ENCODE results near the gene PPFIA2. TPM values are rescaled to one million over a fixed set of nuclear protein-coding genes. Genes with fewer than 3 reads are reported as not detected.

Gene PPFIA2
- total RNA-seq, 1 donor from 2014 or later = not detected

DNA sequence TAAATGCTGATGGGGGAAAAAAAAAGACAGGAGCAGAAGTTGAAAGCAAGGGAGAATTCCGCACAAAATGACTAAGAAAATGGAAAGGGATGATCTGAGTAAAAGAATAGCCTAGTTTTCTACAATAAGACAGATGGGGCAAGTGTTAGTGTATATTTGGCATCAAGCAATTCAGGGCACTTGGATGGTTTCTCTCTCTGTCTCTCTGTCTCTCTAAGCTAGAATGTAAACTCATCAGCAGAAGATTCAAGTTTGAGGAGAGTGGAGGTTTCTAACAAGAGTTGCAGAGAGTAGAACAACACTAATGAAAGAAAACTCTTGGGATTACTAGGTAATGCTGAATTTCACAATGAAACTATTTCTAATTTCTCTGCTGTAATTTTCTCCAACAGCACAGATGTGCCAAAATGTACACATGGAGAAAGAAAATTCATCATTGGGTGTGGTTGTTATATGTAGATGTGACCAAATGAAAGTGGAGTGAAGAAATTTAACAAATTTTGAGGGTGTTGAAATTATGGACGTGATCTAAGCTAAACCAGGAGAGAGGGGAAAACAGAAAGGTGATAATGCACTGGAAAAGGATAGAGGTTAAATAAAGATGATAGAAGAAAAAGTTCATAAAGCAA, 444.1 kb downstream of the PPFIA2 start:
- H3K27ac Mint-ChIP-seq (ENCODE audit: unreplicated experiment) = no peak overlapping the region
- no peak for TF ChIP-seq CTCF (IDR thresholded peaks at IDR 0.05; ENCODE audit: unreplicated experiment)
- no peaks in the 10 kb centered on the region for H3K27me3 Mint-ChIP-seq (ENCODE audit: unreplicated experiment)
- H3K4me3 Mint-ChIP-seq (ENCODE audit: unreplicated experiment) = no peak overlapping the region
- H3K9me3 Mint-ChIP-seq (ENCODE audit: unreplicated experiment) = no peaks in the 10 kb centered on the region
- no peaks in the 10 kb centered on the region for H3K36me3 Mint-ChIP-seq (ENCODE audit: low read depth, unreplicated experiment)
- H3K4me1 Mint-ChIP-seq (ENCODE audit: unreplicated experiment) = no peaks in the 10 kb centered on the region
- no peak for DNase-seq (ENCODE audit: low spot score)

DNA sequence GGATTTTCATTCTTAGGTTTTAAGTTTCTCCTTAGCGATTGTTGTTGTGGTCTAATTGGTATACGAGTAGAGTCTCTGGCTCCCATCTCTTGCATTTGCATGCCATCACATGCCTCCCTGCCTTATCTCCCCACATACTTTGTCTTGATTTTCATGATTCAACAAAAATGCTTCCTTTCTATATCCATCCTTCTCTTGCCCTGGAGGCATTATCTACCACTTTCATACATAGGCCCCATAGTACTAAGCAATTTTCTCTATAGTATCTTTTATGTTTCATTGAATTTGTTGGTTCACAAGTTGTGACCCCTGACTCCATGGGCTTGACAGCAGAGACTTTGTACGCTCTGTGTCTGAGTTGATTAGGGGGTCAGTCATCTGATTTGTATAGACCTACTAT, 455.2 kb downstream of the PPFIA2 start:
- Mint-ChIP-seq H3K27me3 (ENCODE audit: unreplicated experiment) (no peaks in the 10 kb centered on the region), H3K36me3 (ENCODE audit: low read depth, unreplicated experiment) (no peaks in the 10 kb centered on the region), H3K4me1 (ENCODE audit: unreplicated experiment) (no peaks in the 10 kb centered on the region), H3K9me3 (ENCODE audit: unreplicated experiment) (no peaks in the 10 kb centered on the region), H3K27ac (ENCODE audit: unreplicated experiment) (no peak overlapping the region), H3K4me3 (ENCODE audit: unreplicated experiment) (no peak overlapping the region)
- DNase-seq (ENCODE audit: low spot score) = no peak
- no peak for TF ChIP-seq CTCF (IDR thresholded peaks at IDR 0.05; ENCODE audit: unreplicated experiment)

- Mint-ChIP-seq H3K4me3 (ENCODE audit: unreplicated experiment) (no peak overlapping the region), H3K9me3 (ENCODE audit: unreplicated experiment) (no peaks in the 10 kb centered on the region), H3K27ac (ENCODE audit: unreplicated experiment) (no peak overlapping the region), H3K4me1 (ENCODE audit: unreplicated experiment) (no peaks in the 10 kb centered on the region), H3K36me3 (ENCODE audit: low read depth, unreplicated experiment) (no peaks in the 10 kb centered on the region), H3K27me3 (ENCODE audit: unreplicated experiment) (no peaks in the 10 kb centered on the region)
- DNase-seq (ENCODE audit: low spot score) = peak; percentile 5
- TF ChIP-seq CTCF (IDR thresholded peaks at IDR 0.05; ENCODE audit: unreplicated experiment) = no peak
Observed at GRCh38 chr12:81300454-81300853, 458.7 kb downstream of the PPFIA2 start.

DNA sequence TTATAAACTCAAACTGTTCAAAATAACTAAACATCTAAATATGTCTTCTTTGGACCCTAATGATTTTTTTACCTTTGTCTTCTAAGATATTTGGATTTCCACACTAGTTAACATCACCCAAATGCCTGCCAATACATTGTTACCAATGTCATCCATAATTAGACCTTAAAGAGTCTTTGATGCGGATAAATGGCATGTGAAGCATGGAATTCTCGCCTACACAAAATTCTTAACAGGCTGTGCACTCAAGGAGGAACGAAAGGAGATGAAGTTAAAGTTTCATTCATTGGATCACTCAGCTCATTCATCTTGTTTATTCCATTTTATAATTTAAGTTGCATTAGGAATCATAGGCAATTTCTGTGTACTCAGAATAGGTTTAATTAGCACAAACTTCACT, 461.5 kb downstream of the PPFIA2 start:
- Mint-ChIP-seq H3K36me3 (ENCODE audit: low read depth, unreplicated experiment) (no peaks in the 10 kb centered on the region), H3K27me3 (ENCODE audit: unreplicated experiment) (no peaks in the 10 kb centered on the region), H3K27ac (ENCODE audit: unreplicated experiment) (no peak overlapping the region), H3K4me1 (ENCODE audit: unreplicated experiment) (no peaks in the 10 kb centered on the region), H3K4me3 (ENCODE audit: unreplicated experiment) (no peak overlapping the region), H3K9me3 (ENCODE audit: unreplicated experiment) (no peaks in the 10 kb centered on the region)
- TF ChIP-seq CTCF (IDR thresholded peaks at IDR 0.05; ENCODE audit: unreplicated experiment) = no peak
- no peak for DNase-seq (ENCODE audit: low spot score)

DNA sequence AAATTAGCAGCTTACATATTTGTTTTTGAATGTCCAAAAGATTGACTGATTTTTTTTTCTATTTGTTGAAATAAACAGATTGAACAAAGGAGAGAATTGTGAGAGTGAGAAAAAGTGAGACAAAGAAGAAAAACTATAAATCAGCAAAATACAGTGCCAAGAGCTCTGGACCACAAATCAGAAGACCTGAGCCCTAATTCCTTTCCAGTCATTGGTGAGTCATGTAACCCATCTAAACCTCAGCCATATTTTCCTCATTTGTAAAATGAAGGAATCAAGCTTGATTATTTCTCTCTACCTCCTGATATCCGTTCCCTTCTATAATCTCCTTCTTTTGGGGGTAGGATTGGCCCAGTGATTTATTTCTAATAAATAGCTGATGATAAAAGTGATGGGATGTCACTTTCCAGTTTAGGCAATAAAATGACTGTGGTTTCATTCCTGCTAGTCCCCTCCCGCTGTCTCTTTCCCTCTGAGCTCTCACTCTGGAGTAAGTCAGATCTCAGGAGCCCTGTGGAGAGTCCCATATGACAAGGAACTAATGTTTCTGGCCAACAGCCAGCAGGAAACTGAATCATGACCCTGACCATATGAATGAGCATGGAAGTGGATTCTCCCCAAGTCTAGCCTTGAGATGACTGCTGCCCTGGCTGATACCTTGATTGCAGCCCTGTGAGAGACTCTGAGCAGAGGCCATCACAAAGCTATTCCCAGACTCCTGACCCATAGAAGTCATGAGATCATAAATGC, 462.4 kb downstream of the PPFIA2 start:
- Mint-ChIP-seq H3K4me3 (ENCODE audit: unreplicated experiment) (no peak overlapping the region), H3K4me1 (ENCODE audit: unreplicated experiment) (no peaks in the 10 kb centered on the region), H3K27me3 (ENCODE audit: unreplicated experiment) (no peaks in the 10 kb centered on the region), H3K36me3 (ENCODE audit: low read depth, unreplicated experiment) (no peaks in the 10 kb centered on the region), H3K27ac (ENCODE audit: unreplicated experiment) (no peak overlapping the region), H3K9me3 (ENCODE audit: unreplicated experiment) (no peaks in the 10 kb centered on the region)
- no peak for DNase-seq (ENCODE audit: low spot score)
- no peak for TF ChIP-seq CTCF (IDR thresholded peaks at IDR 0.05; ENCODE audit: unreplicated experiment)

Data from endothelial cell (in vitro differentiated cells).